Urinary bladder (tissue), 4 donors: ENCODE results near the gene AOC1. TPM values are rescaled to one million over a fixed set of nuclear protein-coding genes. Genes with fewer than 3 reads are reported as not detected.

Experiments
- DNase-seq: peaks from one replicate; pipeline ENCODE4 v3.0.0-alpha.2; 2015; ENCODE audit errors: extremely low spot score
- H3K27ac ChIP-seq: one replicate; pipeline ENCODE4 v1.5.1; 2013; ENCODE audit warnings: low read depth, mild to moderate bottlenecking, moderate library complexity
- H3K36me3 ChIP-seq: one replicate; pipeline ENCODE4 v1.6.1; 2013; ENCODE audit warnings: mild to moderate bottlenecking, moderate library complexity; ENCODE audit not compliant: insufficient read depth
- H3K4me1 ChIP-seq: one replicate; pipeline ENCODE4 v1.6.1; 2013; ENCODE audit warnings: mild to moderate bottlenecking, moderate library complexity; ENCODE audit not compliant: insufficient read depth
- H3K4me3 ChIP-seq: one replicate; pipeline ENCODE4 v1.5.1; 2013; ENCODE audit warnings: low read depth, low read length
- WGBS: extraction: QIAGEN DNeasy Blood & Tissue Kit; methylation state at CpG from one replicate; pipeline ENCODE4 v1.1.7; 2013; 5-methylcytosine and 5-hydroxymethylcytosine counted together
- polyA plus RNA-seq: library from polyadenylated mRNA; stranded (reverse); fragments of 200-250 nt; gene quantifications from one replicate; pipeline ENCODE4 v1.2.3, GENCODE V29; 2013
- total RNA-seq: library from RNA; depleted of rRNA; stranded (reverse); fragments of >200 nt; gene quantifications from one replicate; pipeline ENCODE4 v1.2.3, GENCODE V29; 2014
- donor health status: healthy with polysubstance abuse.
- donor health status: healthy.

Gene AOC1
- total and polyA plus RNA-seq, 2 donors = 0.32 TPM; not detected in 1

- DNase-seq = no peak
- Histone ChIP-seq H3K4me3 (no peak overlapping the region), H3K36me3 (no peaks in the 10 kb centered on the region), H3K27ac (no peak overlapping the region), H3K4me1 (peaks cover 2% of the 10 kb centered on the region)
- 91% methylated on average over 5 of the region's 5 CpGs for WGBS
These were observed 4.8 kb upstream of the AOC1 start for GRCh38 chr7:150847536-150847935.

GRCh38 chr7:150848111-150848510, 4.2 kb upstream of the AOC1 start:
- no peak for DNase-seq
- H3K4me3 ChIP-seq = no peak overlapping the region
- H3K27ac ChIP-seq = no peak overlapping the region
- H3K4me1 ChIP-seq = peaks cover 2% of the 10 kb centered on the region
- 90% methylated on average over 8 of the region's 8 CpGs for WGBS
- no peaks in the 10 kb centered on the region for H3K36me3 ChIP-seq

- Histone ChIP-seq H3K27ac (no peak overlapping the region), H3K4me1 (peaks cover 2% of the 10 kb centered on the region), H3K36me3 (no peaks in the 10 kb centered on the region), H3K4me3 (no peak overlapping the region)
- no peak for DNase-seq
- 85% methylated on average over 3 of the region's 3 CpGs for WGBS
These were observed 3.7 kb upstream of the AOC1 start for GRCh38 chr7:150848561-150849115.

- Histone ChIP-seq H3K4me3 (no peak overlapping the region), H3K27ac (no peak overlapping the region), H3K4me1 (peaks cover 2% of the 10 kb centered on the region), H3K36me3 (no peaks in the 10 kb centered on the region)
- WGBS = 88% methylated on average over 10 of the region's 10 CpGs
- DNase-seq = no peak
These were observed 3.0 kb upstream of the AOC1 start for GRCh38 chr7:150849204-150849775.

- 81% methylated on average over 5 of the region's 5 CpGs for WGBS
- H3K36me3 ChIP-seq = no peaks in the 10 kb centered on the region
- H3K4me1 ChIP-seq = peaks cover 2% of the 10 kb centered on the region
- DNase-seq = no peak
- H3K27ac ChIP-seq = no peak overlapping the region
- H3K4me3 ChIP-seq = no peak overlapping the region
These were observed 2.0 kb upstream of the AOC1 start for GRCh38 chr7:150850273-150850672.

- H3K27ac ChIP-seq = no peak overlapping the region
- WGBS = 86% methylated on average over 19 of the region's 19 CpGs
- no peak for DNase-seq
- no peaks in the 10 kb centered on the region for H3K36me3 ChIP-seq
- no peak overlapping the region for H3K4me3 ChIP-seq
- H3K4me1 ChIP-seq = no peaks in the 10 kb centered on the region
These were observed 586 bp upstream of the AOC1 start for GRCh38 chr7:150851492-150852370.

GRCh38 chr7:150854066-150855000, 2.0 kb downstream of the AOC1 start:
- Histone ChIP-seq H3K27ac (no peak overlapping the region), H3K4me1 (no peaks in the 10 kb centered on the region), H3K36me3 (no peaks in the 10 kb centered on the region), H3K4me3 (no peak overlapping the region)
- 73% methylated on average over 19 of the region's 19 CpGs for WGBS
- no peak for DNase-seq

GRCh38 chr7:150855046-150855445, 2.7 kb downstream of the AOC1 start:
- 74% methylated on average over 6 of the region's 6 CpGs for WGBS
- no peaks in the 10 kb centered on the region for H3K36me3 ChIP-seq
- no peak overlapping the region for H3K27ac ChIP-seq
- H3K4me3 ChIP-seq = no peak overlapping the region
- DNase-seq = no peak
- H3K4me1 ChIP-seq = no peaks in the 10 kb centered on the region

GRCh38 chr7:150855476-150856302, 3.4 kb downstream of the AOC1 start:
- Histone ChIP-seq H3K4me1 (no peaks in the 10 kb centered on the region), H3K27ac (no peak overlapping the region), H3K36me3 (no peaks in the 10 kb centered on the region), H3K4me3 (no peak overlapping the region)
- 88% methylated on average over 9 of the region's 9 CpGs for WGBS
- no peak for DNase-seq

GRCh38 chr7:150856303-150857275, 4.3 kb downstream of the AOC1 start:
- Histone ChIP-seq H3K36me3 (no peaks in the 10 kb centered on the region), H3K4me3 (no peak overlapping the region), H3K27ac (no peak overlapping the region), H3K4me1 (no peaks in the 10 kb centered on the region)
- DNase-seq = no peak
- 90% methylated on average over 26 of the region's 26 CpGs for WGBS

GRCh38 chr7:150857276-150858055, 5.1 kb downstream of the AOC1 start:
- Histone ChIP-seq H3K36me3 (no peaks in the 10 kb centered on the region), H3K4me3 (no peak overlapping the region), H3K27ac (no peak overlapping the region), H3K4me1 (no peaks in the 10 kb centered on the region)
- 93% methylated on average over 43 of the region's 43 CpGs for WGBS
- no peak for DNase-seq
